GM10266 (cell line): ENCODE measurements around the gene ANTXR1.

ENCODE experiments used
- DNase-seq: peaks from one replicate; pipeline ENCODE4 v3.0.0; 2012; ENCODE audit errors: extremely low spot score
- TF ChIP-seq, protein P1 (sequence below): IDR thresholded peaks from 2 replicates; pipeline ENCODE4 v1.5.1; 2012; ENCODE audit warnings: mild to moderate bottlenecking, low read depth; ENCODE audit not compliant: control insufficient read depth, insufficient read depth; ENCODE audit errors: missing control alignments

ANTXR1 gene

GRCh38 chr2:69214898-69215297 lies 201.9 kb downstream of the ANTXR1 start:
- DNase-seq: no peak
- TF ChIP-seq, protein P1, sequence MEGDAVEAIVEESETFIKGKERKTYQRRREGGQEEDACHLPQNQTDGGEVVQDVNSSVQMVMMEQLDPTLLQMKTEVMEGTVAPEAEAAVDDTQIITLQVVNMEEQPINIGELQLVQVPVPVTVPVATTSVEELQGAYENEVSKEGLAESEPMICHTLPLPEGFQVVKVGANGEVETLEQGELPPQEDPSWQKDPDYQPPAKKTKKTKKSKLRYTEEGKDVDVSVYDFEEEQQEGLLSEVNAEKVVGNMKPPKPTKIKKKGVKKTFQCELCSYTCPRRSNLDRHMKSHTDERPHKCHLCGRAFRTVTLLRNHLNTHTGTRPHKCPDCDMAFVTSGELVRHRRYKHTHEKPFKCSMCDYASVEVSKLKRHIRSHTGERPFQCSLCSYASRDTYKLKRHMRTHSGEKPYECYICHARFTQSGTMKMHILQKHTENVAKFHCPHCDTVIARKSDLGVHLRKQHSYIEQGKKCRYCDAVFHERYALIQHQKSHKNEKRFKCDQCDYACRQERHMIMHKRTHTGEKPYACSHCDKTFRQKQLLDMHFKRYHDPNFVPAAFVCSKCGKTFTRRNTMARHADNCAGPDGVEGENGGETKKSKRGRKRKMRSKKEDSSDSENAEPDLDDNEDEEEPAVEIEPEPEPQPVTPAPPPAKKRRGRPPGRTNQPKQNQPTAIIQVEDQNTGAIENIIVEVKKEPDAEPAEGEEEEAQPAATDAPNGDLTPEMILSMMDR: no peak

DNA sequence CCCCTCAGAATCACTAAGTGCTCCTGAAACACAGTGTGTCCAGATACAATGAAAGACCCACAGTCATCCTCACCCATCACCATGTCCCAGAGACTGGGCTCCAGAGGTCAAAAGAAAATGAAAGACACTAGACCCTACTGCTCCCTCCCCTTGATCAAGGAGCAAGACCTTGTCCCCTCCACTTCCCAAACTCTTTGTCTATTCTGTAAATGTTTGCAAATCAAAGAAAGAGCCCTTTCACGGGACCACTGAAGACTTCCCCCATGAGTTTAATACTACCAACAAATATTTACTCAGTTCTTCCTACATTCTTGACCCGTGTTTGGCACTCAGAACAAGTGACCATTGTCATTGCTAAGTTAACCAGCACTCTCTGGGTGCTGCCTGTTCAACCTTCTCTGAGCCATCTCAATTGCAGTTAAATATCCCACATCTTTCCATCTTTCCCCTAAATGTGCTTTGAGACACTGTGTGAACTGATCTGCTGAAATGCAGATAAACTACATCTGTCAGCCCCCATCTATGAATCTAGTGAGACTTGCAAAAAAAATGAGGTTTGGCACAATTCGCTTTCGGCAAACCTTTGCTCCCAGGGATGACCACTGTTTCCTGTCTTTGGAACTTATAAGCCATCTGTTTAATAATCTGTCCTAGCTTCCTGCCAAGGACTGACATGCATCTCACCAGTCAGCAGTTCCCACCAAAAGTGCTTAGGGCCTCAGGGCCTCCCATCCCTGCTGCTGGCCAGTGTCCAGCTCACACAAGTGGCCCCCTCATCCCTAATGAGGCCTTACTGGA lies 203.8 kb downstream of the ANTXR1 start:
- DNase-seq: no peak
- TF ChIP-seq, protein P1: no peak

GRCh38 chr2:69217333-69218080 lies 204.5 kb downstream of the ANTXR1 start:
- TF ChIP-seq, protein P1: no peak
- no peak for DNase-seq

DNA sequence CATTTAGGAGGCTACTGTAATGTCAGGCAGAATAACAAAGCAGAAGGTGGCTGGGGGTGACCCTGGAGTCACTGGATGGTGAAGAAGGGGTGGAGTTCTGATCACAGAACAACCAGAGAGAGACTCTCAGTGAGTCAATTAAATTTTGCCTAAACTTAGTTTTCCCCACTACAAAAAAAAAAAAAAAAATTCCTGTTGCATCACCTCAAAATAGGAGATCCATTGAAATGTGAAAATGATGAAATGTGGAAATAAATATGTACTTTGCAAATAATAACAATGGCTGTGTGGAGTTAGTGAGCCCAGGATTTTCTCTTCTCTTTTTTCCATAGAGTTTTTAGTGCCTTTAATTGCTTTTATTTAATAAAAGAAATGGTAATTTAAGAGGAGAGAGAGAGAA lies 208.5 kb downstream of the ANTXR1 start:
- DNase-seq: no peak

GRCh38 chr2:69221960-69222751 lies 209.2 kb downstream of the ANTXR1 start:
- TF ChIP-seq, protein P1: no peak
- no peak for DNase-seq

More for the DNA sequence above, 208.5 kb downstream of the ANTXR1 start:
- TF ChIP-seq, protein P1: no peak

DNA sequence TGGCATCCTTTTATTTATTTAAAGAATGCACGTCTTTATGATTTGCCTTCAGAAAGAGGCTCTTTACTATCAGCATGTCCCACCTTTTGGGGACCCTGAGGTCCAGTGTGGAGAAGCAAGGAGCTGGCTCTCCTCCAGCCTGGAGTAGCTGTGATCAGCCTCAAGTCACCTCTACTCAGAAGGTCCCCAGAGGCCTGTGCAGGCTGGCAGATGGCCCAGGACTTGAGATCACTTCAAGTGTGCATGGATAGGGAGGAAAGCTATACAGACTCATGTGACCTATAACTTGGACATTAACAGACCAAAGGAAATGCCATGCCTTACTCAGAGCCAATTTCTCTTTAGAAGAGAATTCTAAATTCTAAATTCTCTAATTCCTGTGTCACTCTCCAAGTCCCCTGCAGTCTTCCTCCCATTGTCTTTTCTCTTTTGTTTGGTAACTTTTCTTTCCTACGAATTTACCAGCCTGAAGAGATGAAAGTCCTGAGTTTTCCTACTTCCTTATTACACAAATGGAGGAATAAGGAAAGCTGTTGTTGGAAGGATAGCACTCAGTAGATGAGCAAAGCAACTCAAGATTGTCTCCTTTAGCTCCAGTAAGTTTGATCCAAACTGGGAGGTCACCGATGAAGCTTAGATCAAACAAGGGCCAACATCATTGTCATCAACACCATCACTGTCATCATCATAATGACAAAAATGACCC lies 210.1 kb downstream of the ANTXR1 start:
- DNase-seq: no peak

More for the DNA sequence above, 210.1 kb downstream of the ANTXR1 start:
- TF ChIP-seq, protein P1: no peak
